ENCODE measurements around the gene PRAF2.
A peak's percentile ranks its signal among the peaks of the same experiment; 100 is the strongest.

PRAF2 gene

DNA sequence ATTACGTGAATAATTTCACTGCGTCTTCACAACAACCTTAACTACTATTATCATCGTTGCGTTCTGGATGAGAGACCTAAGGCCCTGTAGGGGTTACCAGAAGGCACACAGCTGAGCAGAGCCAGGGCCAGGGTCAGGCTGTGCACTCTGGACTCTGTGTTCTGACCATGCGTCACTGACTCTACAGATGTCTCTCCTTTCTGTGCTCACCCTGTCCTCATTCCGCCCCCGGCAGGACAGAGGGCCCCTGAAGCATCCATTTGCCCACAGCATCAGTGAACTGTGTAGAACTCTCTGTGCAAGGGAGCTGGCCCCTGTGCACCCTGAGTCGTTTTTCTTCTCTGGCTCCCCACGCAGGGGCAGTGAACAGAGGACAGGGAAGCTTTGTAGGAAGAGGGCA, 28.4 kb upstream of the PRAF2 start:
- no peak overlapping the region for H2AFZ ChIP-seq (ENCODE audit: low read depth)
- H3K27ac ChIP-seq, result no peak overlapping the region
- no peak overlapping the region for H3K9ac ChIP-seq
- no peaks in the 10 kb centered on the region for H3K27me3 ChIP-seq (ENCODE audit: insufficient read depth, low read depth)
- H3K4me1 ChIP-seq (ENCODE audit: low read depth, poor library complexity, severe bottlenecking), result no peaks in the 10 kb centered on the region
- H4K20me1 ChIP-seq (ENCODE audit: insufficient read depth), result no peaks in the 10 kb centered on the region
- TF ChIP-seq CTCF (conservative IDR thresholded peaks at IDR 0.05; ENCODE audit: low read depth, low read length), result no peak
- H3K79me2 ChIP-seq (ENCODE audit: insufficient read depth, low read depth), result no peaks in the 10 kb centered on the region
- H3K36me3 ChIP-seq (ENCODE audit: insufficient read depth), result no peaks in the 10 kb centered on the region
- H3K4me2 ChIP-seq, result no peak overlapping the region
- H3K4me3 ChIP-seq (IDR thresholded peaks at IDR 0.05; ENCODE audit: insufficient read depth, low read depth, low read length), result no peak overlapping the region

GRCh38 chrX:49101629-49101984, 27.8 kb upstream of the PRAF2 start:
- peak overlapping the region; percentile 28; the same call in 1 of the 2 replicates for H3K27ac ChIP-seq
- no peaks in the 10 kb centered on the region for H3K4me1 ChIP-seq (ENCODE audit: low read depth, poor library complexity, severe bottlenecking)
- peak overlapping the region; percentile 57 for H3K4me2 ChIP-seq
- H3K9ac ChIP-seq, result peak overlapping the region; percentile 50; the same call in 1 of the 2 replicates
- no peaks in the 10 kb centered on the region for H3K27me3 ChIP-seq (ENCODE audit: insufficient read depth, low read depth)
- H3K4me3 ChIP-seq (IDR thresholded peaks at IDR 0.05; ENCODE audit: insufficient read depth, low read depth, low read length), result no peak overlapping the region
- no peak for TF ChIP-seq CTCF (conservative IDR thresholded peaks at IDR 0.05; ENCODE audit: low read depth, low read length)
- peak overlapping the region; percentile 71 for H2AFZ ChIP-seq (ENCODE audit: low read depth)
- no peaks in the 10 kb centered on the region for H3K36me3 ChIP-seq (ENCODE audit: insufficient read depth)
- H4K20me1 ChIP-seq (ENCODE audit: insufficient read depth), result no peaks in the 10 kb centered on the region
- no peaks in the 10 kb centered on the region for H3K79me2 ChIP-seq (ENCODE audit: insufficient read depth, low read depth)

GRCh38 chrX:49100704-49101628, 27.2 kb upstream of the PRAF2 start:
- peak overlapping the region; percentile 61; the same call in 1 of the 2 replicates for H3K9ac ChIP-seq
- H4K20me1 ChIP-seq (ENCODE audit: insufficient read depth), result no peaks in the 10 kb centered on the region
- H2AFZ ChIP-seq (ENCODE audit: low read depth), result peak overlapping the region; percentile 71
- H3K4me3 ChIP-seq (IDR thresholded peaks at IDR 0.05; ENCODE audit: insufficient read depth, low read depth, low read length), result no peak overlapping the region
- H3K27ac ChIP-seq, result peak overlapping the region; percentile 62
- no peaks in the 10 kb centered on the region for H3K4me1 ChIP-seq (ENCODE audit: low read depth, poor library complexity, severe bottlenecking)
- no peak for TF ChIP-seq CTCF (conservative IDR thresholded peaks at IDR 0.05; ENCODE audit: low read depth, low read length)
- no peaks in the 10 kb centered on the region for H3K79me2 ChIP-seq (ENCODE audit: insufficient read depth, low read depth)
- H3K36me3 ChIP-seq (ENCODE audit: insufficient read depth), result no peaks in the 10 kb centered on the region
- H3K4me2 ChIP-seq, result peak overlapping the region; percentile 59
- no peaks in the 10 kb centered on the region for H3K27me3 ChIP-seq (ENCODE audit: insufficient read depth, low read depth)

DNA sequence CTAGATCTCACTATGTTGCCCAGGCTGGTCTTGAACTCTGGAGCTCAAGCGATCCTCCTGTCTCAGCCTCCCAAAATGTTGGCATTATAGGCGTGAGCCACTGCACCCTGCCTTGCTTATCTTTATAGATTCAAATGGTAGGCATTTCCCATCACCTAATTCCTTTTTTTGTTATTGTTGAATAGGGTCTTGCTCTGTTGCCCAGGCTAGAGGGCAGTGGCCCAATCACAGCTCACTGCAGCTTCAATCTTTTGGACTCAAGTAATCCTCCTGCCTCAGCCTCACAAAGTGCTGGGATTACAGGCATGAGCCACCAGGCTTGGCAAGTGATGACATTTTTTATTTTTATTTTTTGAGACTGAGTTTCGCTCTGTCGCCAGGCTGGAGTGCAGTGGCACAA, 22.6 kb upstream of the PRAF2 start:
- Histone ChIP-seq H3K4me1 (ENCODE audit: low read depth, poor library complexity, severe bottlenecking) (no peaks in the 10 kb centered on the region), H3K36me3 (ENCODE audit: insufficient read depth) (no peaks in the 10 kb centered on the region), H3K4me2 (no peak overlapping the region), H3K79me2 (ENCODE audit: insufficient read depth, low read depth) (no peaks in the 10 kb centered on the region), H3K9ac (no peak overlapping the region), H4K20me1 (ENCODE audit: insufficient read depth) (no peaks in the 10 kb centered on the region), H3K4me3 (IDR thresholded peaks at IDR 0.05; ENCODE audit: insufficient read depth, low read depth, low read length) (no peak overlapping the region), H2AFZ (ENCODE audit: low read depth) (no peak overlapping the region), H3K27me3 (ENCODE audit: insufficient read depth, low read depth) (no peaks in the 10 kb centered on the region), H3K27ac (no peak overlapping the region)
- no peak for TF ChIP-seq CTCF (conservative IDR thresholded peaks at IDR 0.05; ENCODE audit: low read depth, low read length)
